ENCODE data around the gene ICAM5.

DNA sequence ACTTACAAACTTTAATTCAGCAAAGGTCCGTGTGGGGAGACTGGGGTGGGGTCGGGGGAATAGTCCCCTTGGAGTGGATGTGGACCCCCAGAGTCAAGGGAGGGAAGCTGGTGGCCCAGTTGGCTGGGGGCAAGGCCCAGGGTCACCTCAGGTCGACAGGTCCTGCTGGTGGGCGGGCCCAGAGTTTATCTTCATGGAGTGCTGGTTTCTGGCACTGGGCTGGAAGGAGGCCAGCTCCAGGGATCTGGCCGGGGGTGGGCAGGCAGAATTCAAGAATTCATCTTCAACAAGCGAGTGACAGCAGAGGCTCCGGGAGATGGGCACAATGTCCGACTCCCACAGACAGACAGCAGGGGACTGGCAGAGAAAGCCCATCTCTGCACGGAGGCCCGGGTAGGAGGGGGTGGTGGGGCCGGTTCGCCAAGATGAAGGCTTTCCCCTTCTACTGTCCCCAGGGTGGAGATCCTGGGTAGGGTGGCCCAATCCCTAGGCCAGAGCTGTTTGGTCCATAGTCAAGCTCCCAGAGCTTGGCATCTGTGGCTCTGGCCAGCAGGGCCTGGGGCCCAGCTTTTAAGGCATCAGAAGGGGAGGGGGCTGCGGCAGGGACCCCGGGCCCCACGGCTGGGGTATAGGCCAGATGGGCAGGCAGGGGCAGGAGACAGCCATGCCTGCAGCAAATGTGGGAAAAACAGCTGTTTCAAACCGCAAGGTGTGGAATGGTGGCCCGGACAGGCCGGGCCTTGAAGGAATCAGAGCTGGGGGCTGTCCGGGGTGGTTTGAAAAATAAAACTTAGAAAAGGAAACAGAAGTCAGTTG lies 26.7 kb downstream of the ICAM5 start:
- TF ChIP-seq, protein P1, sequence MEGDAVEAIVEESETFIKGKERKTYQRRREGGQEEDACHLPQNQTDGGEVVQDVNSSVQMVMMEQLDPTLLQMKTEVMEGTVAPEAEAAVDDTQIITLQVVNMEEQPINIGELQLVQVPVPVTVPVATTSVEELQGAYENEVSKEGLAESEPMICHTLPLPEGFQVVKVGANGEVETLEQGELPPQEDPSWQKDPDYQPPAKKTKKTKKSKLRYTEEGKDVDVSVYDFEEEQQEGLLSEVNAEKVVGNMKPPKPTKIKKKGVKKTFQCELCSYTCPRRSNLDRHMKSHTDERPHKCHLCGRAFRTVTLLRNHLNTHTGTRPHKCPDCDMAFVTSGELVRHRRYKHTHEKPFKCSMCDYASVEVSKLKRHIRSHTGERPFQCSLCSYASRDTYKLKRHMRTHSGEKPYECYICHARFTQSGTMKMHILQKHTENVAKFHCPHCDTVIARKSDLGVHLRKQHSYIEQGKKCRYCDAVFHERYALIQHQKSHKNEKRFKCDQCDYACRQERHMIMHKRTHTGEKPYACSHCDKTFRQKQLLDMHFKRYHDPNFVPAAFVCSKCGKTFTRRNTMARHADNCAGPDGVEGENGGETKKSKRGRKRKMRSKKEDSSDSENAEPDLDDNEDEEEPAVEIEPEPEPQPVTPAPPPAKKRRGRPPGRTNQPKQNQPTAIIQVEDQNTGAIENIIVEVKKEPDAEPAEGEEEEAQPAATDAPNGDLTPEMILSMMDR (optimal IDR thresholded peaks at IDR 0.05 in 1 of 3, IDR thresholded peaks at IDR 0.05 in 1 of 3, conservative IDR thresholded peaks at IDR 0.05 in 1 of 3; ENCODE audit: extremely low read depth in 1 of 3, insufficient read depth in 2 of 3, low read length in 3 of 3): no peak
- no peak for TF ChIP-seq EZH2 (IDR thresholded peaks at IDR 0.05; ENCODE audit: low read length)

Data from keratinocyte (primary cell).